H1 (cell line): ENCODE measurements around the gene KRTAP3-2. TPM values are rescaled to one million over a fixed set of nuclear protein-coding genes. Genes with fewer than 3 reads are reported as not detected.
"Not testable (repeated sequence)": the region's sequence is repeated elsewhere in the genome, so short reads cannot be mapped to it uniquely, and the experiment has no call there.

Source experiments
- CTCF ChIA-PET: fragments of 300-600 bp; sonication (Branson Sonifier 250); formaldehyde crosslinking; loops from one replicate; lab custom pipeline; 2021; ENCODE audit not compliant: partially characterized antibody; lab: Charles Lee
- POLR2A ChIA-PET: fragments of 300-600 bp; sonication (Branson Sonifier 250); formaldehyde crosslinking; loops from one replicate; lab custom pipeline; 2021; ENCODE audit warnings: inconsistent platforms; ENCODE audit not compliant: partially characterized antibody; lab: Charles Lee
- DNase-seq, 2 experiments: peaks; one replicate each; pipeline versions ENCODE4 v3.0.0 to v3.0.0-alpha.2; 2010 to 2022; ENCODE audit warnings: low spot score in 2 of 2, low read depth in 1 of 2, mixed read lengths in 1 of 2
- FAIRE-seq: peaks from 2 replicates; lab custom pipeline; 2011; peaks lifted over from hg19 to GRCh38; lab: Jason Lieb, UNC
- H2AFZ ChIP-seq: 2 replicates; pipeline ENCODE4 v1.8.1; 2012; ENCODE audit warnings: low read length, inconsistent platforms
- H2AK5ac ChIP-seq: 2 replicates; pipeline ENCODE4 v1.6.1; 2013; ENCODE audit warnings: low read depth, low read length
- H2BK120ac ChIP-seq: replicated peaks from 2 replicates; pipeline ENCODE3; 2013; ENCODE audit warnings: low read depth, low read length, inconsistent platforms
- H2BK12ac ChIP-seq: 2 replicates; pipeline ENCODE4 v1.6.1; 2013; ENCODE audit warnings: low read depth, low read length
- H2BK15ac ChIP-seq: 2 replicates; pipeline ENCODE4 v1.6.1; 2013; ENCODE audit warnings: low read length
- H2BK20ac ChIP-seq: 2 replicates; pipeline ENCODE4 v1.6.1; 2013; ENCODE audit warnings: low read length
- H2BK5ac ChIP-seq: 2 replicates; pipeline ENCODE4 v1.6.1; 2013; ENCODE audit warnings: low read depth, low read length
- H3K14ac ChIP-seq: 2 replicates; pipeline ENCODE4 v1.6.1; 2013; ENCODE audit warnings: inconsistent platforms; ENCODE audit not compliant: insufficient read length
- H3K18ac ChIP-seq: 2 replicates; pipeline ENCODE4 v1.6.1; 2013; ENCODE audit warnings: low read length; ENCODE audit errors: extremely low read depth
- H3K23ac ChIP-seq: 2 replicates; pipeline ENCODE4 v1.6.1; 2013; ENCODE audit warnings: inconsistent platforms; ENCODE audit not compliant: insufficient read length
- H3K23me2 ChIP-seq: 2 replicates; pipeline ENCODE4 v1.6.1; 2013; ENCODE audit warnings: low read depth, low read length
- H3K27ac ChIP-seq: 2 replicates; pipeline ENCODE4 v1.6.1; 2011; ENCODE audit warnings: low read depth, low read length, inconsistent platforms
- H3K27me3 ChIP-seq, 4 experiments: replicated peaks in 1 of 4; 1 replicate in 1 of 4; 2 replicates in 3 of 4; pipeline versions ENCODE4 v1.6.1 to v1.8.1; 2011 to 2013; ENCODE audit warnings: low read length in 3 of 4, mild to moderate bottlenecking in 3 of 4, inconsistent platforms in 2 of 4, mixed read lengths in 2 of 4, moderate library complexity in 1 of 4; ENCODE audit not compliant: control insufficient read depth in 3 of 4, insufficient read depth in 3 of 4; ENCODE audit errors: extremely low read depth in 1 of 4
- H3K36me3 ChIP-seq, 4 experiments: 2 replicates each; pipeline versions ENCODE4 v1.6.1 to v1.8.1; 2011 to 2013; ENCODE audit warnings: mild to moderate bottlenecking in 4 of 4, low read length in 3 of 4, moderate library complexity in 2 of 4, control low read depth in 1 of 4, inconsistent platforms in 1 of 4; ENCODE audit not compliant: insufficient read depth in 4 of 4, control insufficient read depth in 2 of 4
- H3K4ac ChIP-seq: replicated peaks from 2 replicates; pipeline ENCODE3; 2013; ENCODE audit warnings: low read length, low read depth, mixed read lengths, inconsistent platforms; ENCODE audit not compliant: insufficient read length
- H3K4me1 ChIP-seq, 4 experiments: replicated peaks in 1 of 4; 1 replicate in 1 of 4; 2 replicates in 3 of 4; pipeline versions ENCODE4 v1.6.1 to v1.8.1; 2011 to 2013; ENCODE audit warnings: low read length in 3 of 4, inconsistent platforms in 2 of 4, mixed read lengths in 1 of 4; ENCODE audit not compliant: insufficient read depth in 4 of 4, control insufficient read depth in 3 of 4
- H3K4me2 ChIP-seq, 2 experiments: 2 replicates each; pipeline versions ENCODE4 v1.6.1 to v1.8.1; 2011 to 2013; ENCODE audit warnings: low read depth in 2 of 2, low read length in 2 of 2, control low read depth in 1 of 2, inconsistent platforms in 1 of 2, mild to moderate bottlenecking in 1 of 2; ENCODE audit not compliant: insufficient read depth in 1 of 2
- H3K4me3 ChIP-seq, 4 experiments: fragments of 200-600, 300-600 bp in 1 of 4; sonication (generic), shearing (Covaris generic), sonication (Bioruptor Twin) in 1 of 4; 2 replicates each; pipeline versions ENCODE4 v1.5.1 to v1.8.1; 2011 to 2016; ENCODE audit warnings: low read length in 4 of 4, low read depth in 3 of 4, control low read depth in 2 of 4, inconsistent platforms in 2 of 4, mild to moderate bottlenecking in 2 of 4, mixed read lengths in 1 of 4, moderate library complexity in 1 of 4; ENCODE audit not compliant: insufficient read depth in 2 of 4; ENCODE audit errors: extremely low read depth in 1 of 4
- H3K56ac ChIP-seq: replicated peaks from 2 replicates; pipeline ENCODE3; 2013; ENCODE audit warnings: low read depth, mild to moderate bottlenecking, mixed read lengths, low read length, inconsistent platforms; ENCODE audit not compliant: insufficient read length
- H3K79me1 ChIP-seq: 2 replicates; pipeline ENCODE4 v1.6.1; 2013; ENCODE audit warnings: low read depth, low read length, control low read depth
- H3K79me2 ChIP-seq, 2 experiments: 2 replicates each; pipeline versions ENCODE4 v1.6.1 to v1.8.1; 2012 to 2013; ENCODE audit warnings: low read length in 2 of 2, mild to moderate bottlenecking in 2 of 2, inconsistent platforms in 1 of 2; ENCODE audit not compliant: insufficient read depth in 2 of 2, control insufficient read depth in 1 of 2
- H3K9ac ChIP-seq, 4 experiments: replicated peaks in 1 of 4; 1 replicate in 1 of 4; 2 replicates in 3 of 4; pipeline versions ENCODE4 v1.6.1 to v1.8.1; 2011 to 2013; ENCODE audit warnings: low read depth in 3 of 4, low read length in 3 of 4, control low read depth in 2 of 4, mild to moderate bottlenecking in 2 of 4, moderate library complexity in 2 of 4, inconsistent platforms in 1 of 4; ENCODE audit errors: extremely low read depth in 1 of 4
- H3K9me3 ChIP-seq, 2 experiments: 2 replicates each; pipeline versions ENCODE4 v1.6.1 to v1.8.1; 2012 to 2013; ENCODE audit warnings: mild to moderate bottlenecking in 2 of 2, moderate library complexity in 2 of 2, control low read depth in 1 of 2, inconsistent platforms in 1 of 2, low read depth in 1 of 2, low read length in 1 of 2, mixed read lengths in 1 of 2; ENCODE audit not compliant: insufficient read depth in 2 of 2
- H4K20me1 ChIP-seq, 2 experiments: replicated peaks in 1 of 2; 2 replicates each; pipeline versions ENCODE3 to v1.8.1; 2011 to 2013; ENCODE audit warnings: inconsistent platforms in 2 of 2, low read length in 2 of 2, mild to moderate bottlenecking in 1 of 2; ENCODE audit not compliant: insufficient read depth in 2 of 2, control insufficient read depth in 1 of 2
- H4K5ac ChIP-seq: 2 replicates; pipeline ENCODE4 v1.6.1; 2013; ENCODE audit warnings: low read length, low read depth, mixed read lengths, inconsistent platforms; ENCODE audit not compliant: insufficient read length
- H4K8ac ChIP-seq: 2 replicates; pipeline ENCODE4 v1.8.0; 2013; ENCODE audit warnings: mild to moderate bottlenecking, moderate library complexity, low read length, inconsistent platforms; ENCODE audit not compliant: insufficient read depth; ENCODE audit errors: extremely low read depth
- H4K91ac ChIP-seq: replicated peaks from 2 replicates; pipeline ENCODE3; 2013; ENCODE audit warnings: low read length, mixed read lengths, inconsistent platforms; ENCODE audit not compliant: insufficient read length
- WGBS, 2 experiments: shearing (Covaris generic) in 1 of 2; methylation state at CpG; one replicate each; pipeline versions ENCODE4 v1.1.6 to v1.1.7; 2013 to 2015; ENCODE audit warnings: low lambda C conversion rate in 2 of 2, mixed read lengths in 2 of 2, inconsistent platforms in 1 of 2, low coverage in 1 of 2, missing lambda C conversion rate in 1 of 2; ENCODE audit not compliant: insufficient replicate concordance in 2 of 2, insufficient coverage in 1 of 2, insufficient read length in 1 of 2; ENCODE audit errors: extremely low coverage in 1 of 2, missing lambda C conversion rate in 1 of 2; 5-methylcytosine and 5-hydroxymethylcytosine counted together
- long read RNA-seq, 2 experiments: library from RNA in 1 of 2; library from capped mRNA in 1 of 2; stranded (forward); transcript quantifications; one replicate each; pipeline ENCODE4 v2.0.0, GENCODE V29; 2021; ENCODE audit warnings: inconsistent platforms in 1 of 2
- polyA minus RNA-seq, 3 experiments: library from RNA; depleted of rRNA, polyadenylated mRNA; stranded (reverse); fragments of >200 nt; gene quantifications; 1 replicate in 2 of 3; 2 replicates in 1 of 3; pipeline ENCODE4 v1.2.3, GENCODE V29; 2011
- polyA plus RNA-seq, 7 experiments: library from polyadenylated mRNA; depleted of rRNA in 3 of 7; stranded (reverse) in 5 of 7; unstranded in 2 of 7; fragments of >200 nt in 5 of 7; fragments of 200-250 nt in 2 of 7; gene quantifications; 1 replicate in 5 of 7; 2 replicates in 1 of 7; 4 replicates in 1 of 7; pipeline versions ENCODE4 v1.2.1 to v1.2.3, GENCODE V29; 2011 to 2013; ENCODE audit warnings: missing spikeins in 2 of 7, mixed read lengths in 2 of 7
- total RNA-seq: library from RNA; stranded (reverse); fragmentation: NEBNext Ultra II Directional; extraction: Animal tissue kit (Norgen Biotek cat#: 25700); gene quantifications from 2 replicates; pipeline ENCODE4 v1.2.1, GENCODE V29; 2021

KRTAP3-2 gene
- not detected in 2 replicates for total RNA-seq
- not detected in 2 replicates for polyA plus RNA-seq (2011; rRNA removed)
- not detected for polyA plus RNA-seq (2011; cell fraction: cytosol; rRNA removed)
- not detected for polyA plus RNA-seq (2011; cell fraction: nucleus; rRNA removed)
- not detected in 4 replicates for polyA plus RNA-seq (2012, experiment 1 of 2)
- polyA plus RNA-seq (2012, experiment 2 of 2) = not detected
- polyA plus RNA-seq (2013, experiment 1 of 2) = not detected
- not detected for polyA plus RNA-seq (2013, experiment 2 of 2)
- not detected in 2 replicates for polyA minus RNA-seq (2011; rRNA and poly(A)+ RNA removed)
- not detected for polyA minus RNA-seq (2011; cell fraction: cytosol; rRNA and poly(A)+ RNA removed)
- not detected for polyA minus RNA-seq (2011; cell fraction: nucleus; rRNA and poly(A)+ RNA removed)
- long read RNA-seq, experiment 1 = 0 reads
- long read RNA-seq, experiment 2 = 0 reads

GRCh38 chr17:40999563-40999962, at the start of gene KRTAP3-2:
KRTAP3-2 (minus strand) TSS chr17:40999906; CDS start chr17:40999853, 53 bp downstream.
- H3K36me3 ChIP-seq, H2BK120ac ChIP-seq, H3K27me3 ChIP-seq, H3K79me1 ChIP-seq, H3K4ac ChIP-seq, H4K91ac ChIP-seq, H3K23ac ChIP-seq, H3K9me3 ChIP-seq, H3K14ac ChIP-seq, FAIRE-seq, H3K23me2 ChIP-seq, H3K4me3 ChIP-seq, CTCF ChIA-PET, H2BK15ac ChIP-seq, DNase-seq, H3K27ac ChIP-seq, H4K20me1 ChIP-seq, H3K4me2 ChIP-seq, H2AFZ ChIP-seq, H2BK20ac ChIP-seq, H2BK12ac ChIP-seq, H3K4me1 ChIP-seq, H3K56ac ChIP-seq, H3K9ac ChIP-seq, H4K5ac ChIP-seq, H3K79me2 ChIP-seq, H3K18ac ChIP-seq, H2BK5ac ChIP-seq, POLR2A ChIA-PET, H2AK5ac ChIP-seq, H4K8ac ChIP-seq: not testable (repeated sequence)
- WGBS, 2 experiments = 78% methylated on average over 5 of the region's 6 CpGs; no CpG with 5 or more reads in 1 of the 2 experiments
